GM18868 (cell line): Measurements from ENCODE around the gene TDRD12.
"Not testable (repeated sequence)": the region's sequence is repeated elsewhere in the genome, so short reads cannot be mapped to it uniquely, and the experiment has no call there.

Source experiments
- ATAC-seq: cut with Tn5 transposase; IDR thresholded peaks from one replicate; pipeline ENCODE4 v1.9.1; 2021; ENCODE audit warnings: mild to moderate bottlenecking, moderate library complexity; ENCODE audit not compliant: unreplicated experiment

TDRD12 gene

DNA sequence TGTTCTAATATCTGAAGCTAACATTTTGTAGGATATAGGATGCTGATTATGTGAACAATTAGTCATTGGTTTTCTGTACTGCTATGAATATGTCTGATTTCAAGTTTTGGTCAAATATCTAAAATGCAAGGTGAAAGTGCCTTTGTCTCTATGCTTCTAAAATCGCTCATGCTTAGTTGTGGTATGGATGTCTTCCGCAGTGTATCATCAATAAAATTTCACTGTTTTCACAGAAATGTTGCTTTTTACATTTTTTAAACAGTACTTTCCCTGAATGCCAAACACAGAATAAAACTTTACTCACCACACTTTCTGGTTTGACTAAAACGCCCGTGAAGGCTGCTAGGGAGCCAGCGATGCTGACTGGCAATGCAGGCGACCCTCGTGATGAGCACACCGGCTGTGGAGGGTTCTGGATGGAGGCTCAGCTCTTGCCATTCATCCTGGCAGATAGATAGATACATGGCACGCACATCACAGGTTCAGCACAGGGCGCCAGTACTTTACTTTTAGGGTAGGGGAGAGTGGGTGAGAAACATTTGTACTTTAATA lies 109.9 kb downstream of the TDRD12 start:
- no peak for ATAC-seq

DNA sequence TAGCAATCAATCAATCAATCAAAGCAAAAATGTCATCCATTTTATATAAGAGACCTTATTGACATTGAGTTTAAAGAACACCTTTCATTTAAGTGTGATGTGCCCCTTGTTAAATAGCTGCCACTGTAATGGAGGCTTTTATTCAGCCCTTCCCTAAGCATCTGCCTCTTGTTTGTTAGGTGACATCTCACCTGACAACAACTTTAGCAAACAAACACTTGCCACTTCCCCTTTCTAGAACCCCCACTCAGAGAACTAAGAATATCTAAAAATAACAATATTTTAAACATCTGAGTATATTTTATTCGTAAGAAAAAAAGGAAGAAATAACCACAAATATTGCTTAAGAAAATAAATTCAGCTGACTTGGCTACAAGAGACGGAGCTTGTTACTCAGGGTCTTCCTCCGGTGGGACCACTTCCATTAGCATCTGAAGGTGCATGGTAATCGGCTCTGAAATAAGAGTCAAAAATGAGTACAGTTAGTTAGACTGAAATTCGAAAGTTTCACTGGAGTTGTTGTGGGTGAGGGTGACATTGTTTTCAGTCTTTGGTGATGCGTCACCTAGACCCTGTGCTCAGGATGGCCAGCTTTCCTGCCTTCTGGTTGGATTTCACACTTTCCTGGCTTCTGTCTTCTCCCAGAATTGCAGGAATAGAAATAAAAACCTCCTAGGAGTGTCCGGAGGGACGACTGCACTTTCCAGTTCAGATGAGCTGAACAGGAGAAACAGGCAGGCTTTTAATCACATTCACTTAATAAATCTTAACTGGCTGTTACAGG lies 110.9 kb downstream of the TDRD12 start:
- ATAC-seq = no peak

DNA sequence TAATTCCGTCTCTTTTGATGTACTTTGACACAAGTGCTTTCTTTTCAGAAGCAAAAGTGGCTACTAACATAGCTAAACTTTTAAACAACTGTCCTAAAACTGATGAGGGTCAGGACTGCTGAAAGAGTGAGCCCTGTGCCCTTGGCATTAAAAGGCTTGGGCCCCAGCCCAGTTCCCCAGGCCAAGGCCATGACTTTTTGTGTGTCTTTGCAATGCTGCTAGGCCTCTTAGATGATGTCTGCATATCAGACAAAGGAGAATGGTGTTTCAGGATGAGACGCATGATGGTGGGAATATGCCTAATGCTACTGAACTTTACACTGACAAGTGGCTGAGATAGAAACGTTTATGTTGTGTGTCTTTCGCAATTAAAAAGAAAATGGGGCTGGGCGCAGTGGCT lies 112.0 kb downstream of the TDRD12 start:
- no peak for ATAC-seq

- not testable (repeated sequence) for ATAC-seq
Measured at GRCh38 chr19:32832094-32832493, 112.5 kb downstream of the TDRD12 start.

DNA sequence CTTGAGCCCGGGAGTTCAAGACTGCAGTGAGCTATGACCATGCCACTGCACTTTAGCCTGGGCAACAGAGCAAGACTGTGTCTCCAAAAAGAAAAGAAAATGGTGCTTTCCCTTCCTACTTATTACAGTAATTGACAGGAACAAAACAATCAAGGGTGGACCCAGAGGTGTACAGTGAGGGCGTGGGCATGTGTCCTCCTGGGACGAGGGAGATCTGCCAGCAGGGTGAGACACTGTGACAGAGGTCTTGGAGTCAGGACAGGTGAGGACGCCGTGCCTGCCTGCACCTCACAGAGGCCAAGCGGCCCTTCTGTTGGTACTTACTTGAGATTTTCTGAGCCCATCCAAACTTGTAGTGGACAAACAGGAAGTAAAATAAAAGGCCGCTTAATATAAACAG lies 113.3 kb downstream of the TDRD12 start:
- not testable (repeated sequence) for ATAC-seq

DNA sequence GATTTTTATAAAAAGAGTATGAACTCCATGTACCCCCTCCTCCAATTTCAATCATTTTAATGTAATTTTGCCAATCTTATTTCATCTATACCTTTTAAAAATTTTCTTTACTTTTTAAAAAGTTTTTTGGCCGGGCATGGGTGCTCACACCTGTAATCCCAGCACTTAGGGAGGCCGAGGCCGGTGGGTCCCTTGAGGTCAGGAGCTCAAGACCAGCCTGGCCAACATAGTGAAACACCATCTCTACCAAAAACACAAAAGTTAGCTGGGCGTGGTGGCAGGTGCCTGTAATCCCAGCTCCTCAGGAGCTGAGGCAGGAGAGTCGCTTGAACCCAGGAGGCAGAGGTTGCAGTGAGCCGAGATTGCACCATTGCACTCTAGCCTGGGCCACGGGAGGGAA lies 113.8 kb downstream of the TDRD12 start:
- not testable (repeated sequence) for ATAC-seq

DNA sequence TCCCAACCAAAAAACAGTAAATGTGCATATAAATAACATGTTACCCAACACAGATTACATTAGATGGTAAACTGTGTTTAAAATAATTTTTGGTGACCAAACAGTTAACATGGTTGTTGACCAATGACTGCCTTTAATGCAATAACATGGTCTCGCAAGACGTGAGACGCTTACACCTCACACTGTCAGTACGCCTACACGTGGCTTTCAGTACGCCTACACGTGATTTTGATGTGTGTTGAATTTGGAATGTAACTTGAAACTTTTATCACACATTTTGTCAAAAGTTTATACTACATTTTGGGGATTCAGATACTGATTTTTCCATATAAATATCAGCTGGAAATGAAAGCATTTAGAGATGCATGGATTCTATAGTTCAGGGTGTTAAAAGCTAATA lies 118.0 kb downstream of the TDRD12 start:
- no peak for ATAC-seq

DNA sequence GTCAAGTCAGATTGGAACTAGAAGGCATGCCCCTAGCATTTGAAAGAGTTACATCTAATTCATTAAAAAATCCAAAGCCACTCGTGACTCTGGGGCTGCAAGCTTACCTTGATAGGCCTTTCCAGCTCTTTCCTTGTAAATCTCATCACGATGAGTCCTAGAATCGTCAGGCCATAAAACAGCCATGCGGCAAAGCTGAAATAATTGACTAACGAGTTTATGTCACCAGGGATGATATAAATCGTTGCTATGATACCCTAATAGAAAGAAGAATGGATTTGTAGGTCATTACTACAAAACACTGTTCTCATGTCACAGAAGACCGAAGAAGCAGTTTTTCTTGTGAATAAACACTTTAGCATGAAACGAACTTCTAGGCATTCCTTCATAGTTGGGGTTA lies 122.5 kb downstream of the TDRD12 start:
- no peak for ATAC-seq

DNA sequence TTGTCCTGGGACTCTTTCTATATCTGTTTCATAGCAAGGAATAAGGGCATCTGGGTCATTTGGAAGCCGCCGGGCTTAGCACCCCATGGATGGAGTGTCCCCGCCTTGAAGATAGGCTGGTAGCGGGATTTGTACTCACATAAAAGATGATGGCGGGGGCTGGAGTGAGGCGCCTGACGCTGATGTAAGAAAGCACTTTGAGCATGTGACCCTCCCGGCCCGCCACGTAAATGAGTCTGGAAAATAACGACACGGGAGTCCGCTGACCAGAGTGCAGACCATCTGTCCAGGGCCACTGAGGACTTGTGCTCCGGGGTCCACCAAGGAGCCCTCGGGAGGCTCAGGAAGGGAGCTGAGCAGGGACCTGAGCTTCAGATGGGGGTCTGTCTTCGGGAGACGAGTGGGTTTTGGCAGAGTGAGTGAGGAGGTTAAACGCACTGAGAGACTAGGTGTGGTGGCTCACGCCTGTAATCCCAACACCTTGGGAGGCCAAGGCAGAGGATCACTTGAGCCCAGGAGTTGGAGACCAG lies 124.2 kb downstream of the TDRD12 start:
- no peak for ATAC-seq

DNA sequence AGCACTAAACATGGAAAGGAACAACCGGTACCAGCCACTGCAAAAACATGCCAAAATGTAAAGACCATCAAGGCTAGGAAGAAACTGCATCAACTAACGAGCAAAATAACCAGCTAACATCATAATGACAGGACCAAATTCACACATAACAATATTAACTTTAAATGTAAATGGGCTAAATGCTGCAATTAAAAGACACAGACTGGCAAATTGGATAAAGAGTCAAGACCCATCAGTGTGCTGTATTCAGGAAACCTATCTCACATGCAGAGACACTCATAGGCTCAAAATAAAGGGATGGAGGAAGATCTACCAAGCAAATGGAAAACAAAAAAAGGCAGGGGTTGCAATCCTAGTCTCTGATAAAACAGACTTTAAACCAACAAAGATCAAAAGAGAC lies 128.5 kb downstream of the TDRD12 start:
- ATAC-seq = not testable (repeated sequence)

GRCh38 chr19:32852216-32852615 lies 132.6 kb downstream of the TDRD12 start:
- ATAC-seq = no peak

GRCh38 chr19:32856818-32857217 lies 137.3 kb downstream of the TDRD12 start:
- not testable (repeated sequence) for ATAC-seq

- no peak for ATAC-seq
Measured at GRCh38 chr19:32857584-32857983, 138.0 kb downstream of the TDRD12 start.

- no peak for ATAC-seq
Measured at GRCh38 chr19:32858155-32858554, 138.6 kb downstream of the TDRD12 start.

DNA sequence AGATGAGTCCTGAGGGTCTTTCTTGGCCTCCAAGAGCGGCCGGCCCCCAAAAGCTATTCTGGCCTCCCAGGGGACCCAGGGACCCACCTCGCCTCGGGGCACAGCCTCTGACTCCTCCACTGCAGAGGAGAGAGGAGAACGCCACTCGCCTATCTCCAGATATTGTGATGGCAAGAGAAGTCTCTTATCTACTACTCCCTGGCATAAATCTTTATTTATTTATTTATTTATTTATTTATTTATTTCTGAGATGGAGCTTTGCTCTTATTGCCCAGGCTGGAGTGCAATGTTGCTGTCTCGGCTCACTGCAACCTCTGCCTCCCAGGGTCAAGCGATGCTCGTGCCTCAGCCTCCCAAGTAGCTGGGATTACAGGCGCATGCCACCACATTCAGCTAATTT lies 139.0 kb downstream of the TDRD12 start:
- no peak for ATAC-seq

DNA sequence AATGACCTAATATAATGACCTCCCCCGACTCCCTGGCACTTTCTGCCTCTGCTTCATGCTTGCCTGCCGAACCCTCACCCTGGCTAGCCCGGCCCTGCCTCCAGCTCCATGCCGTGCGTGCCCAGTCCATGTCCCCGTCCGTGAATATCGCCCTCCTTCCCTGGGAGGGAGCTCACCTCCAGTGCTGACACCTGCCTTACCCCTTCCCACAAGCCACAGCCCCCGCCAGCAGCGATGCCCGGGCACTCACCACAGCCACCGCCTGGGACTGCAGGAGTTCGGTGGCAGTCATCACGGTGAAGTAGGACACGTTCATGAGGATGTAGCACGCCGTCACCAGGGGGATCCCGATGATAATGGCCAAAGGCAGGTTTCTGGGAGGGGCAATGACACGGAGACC lies 140.0 kb downstream of the TDRD12 start:
- no peak for ATAC-seq

DNA sequence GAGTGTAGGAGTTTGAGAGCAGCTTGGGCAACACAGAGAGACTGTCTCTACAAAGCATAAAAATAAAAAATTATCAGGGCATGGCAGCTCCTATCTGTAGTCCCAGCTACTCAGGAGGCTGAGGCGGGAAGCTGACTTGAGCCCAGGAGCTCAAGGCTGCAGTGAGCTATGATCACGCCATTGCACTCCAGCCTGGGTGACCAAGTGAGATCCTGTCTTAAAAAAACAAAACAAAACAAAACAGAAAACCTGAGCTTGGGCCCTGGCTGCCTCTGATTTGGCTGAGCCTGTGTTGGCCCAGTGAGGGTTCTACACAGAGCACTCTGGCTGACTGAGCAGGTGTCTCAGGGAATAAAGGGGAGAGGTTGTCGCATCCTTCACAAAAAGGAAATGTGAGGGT lies 142.0 kb downstream of the TDRD12 start:
- no peak for ATAC-seq

- no peak for ATAC-seq
Measured at GRCh38 chr19:32862173-32862572, 142.6 kb downstream of the TDRD12 start.

DNA sequence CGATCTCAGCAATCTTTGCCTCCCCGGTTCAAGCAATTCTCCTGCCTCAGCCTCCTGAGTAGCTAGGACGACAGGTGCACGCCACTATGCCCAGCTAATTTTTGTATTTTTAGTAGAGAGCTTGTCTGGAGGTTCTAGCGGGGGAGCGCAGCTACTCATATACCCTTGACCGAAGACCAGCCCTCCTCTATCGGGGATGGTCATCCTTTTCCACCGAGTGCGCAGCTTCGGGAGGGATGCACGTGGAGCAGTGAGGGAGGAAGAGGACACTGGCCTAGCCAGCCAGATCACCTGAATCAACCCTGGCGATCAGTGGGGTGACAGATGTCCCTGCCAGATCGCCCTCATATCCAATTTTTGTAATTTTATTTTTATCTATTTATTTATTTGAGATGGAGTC lies 143.2 kb downstream of the TDRD12 start:
- no peak for ATAC-seq

DNA sequence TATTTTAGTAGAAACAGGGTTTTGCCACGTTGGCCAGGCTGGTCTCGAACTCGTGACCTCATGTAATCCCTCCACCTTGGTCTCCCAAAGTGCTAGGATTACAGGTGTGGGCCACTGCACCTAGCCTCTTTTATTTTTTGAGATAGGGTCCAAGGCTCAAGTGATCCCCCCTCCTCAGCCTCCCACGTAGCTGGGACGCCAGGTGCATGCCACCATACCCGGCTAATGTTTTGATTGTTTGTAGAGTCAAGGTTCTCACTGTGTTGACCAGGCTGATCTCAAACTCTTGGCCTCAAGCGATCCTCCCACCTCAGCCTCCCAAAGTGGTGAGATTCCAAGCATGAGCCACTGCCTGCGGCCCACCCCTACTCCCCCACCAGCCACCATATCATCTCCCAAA lies 143.7 kb downstream of the TDRD12 start:
- ATAC-seq = no peak

GRCh38 chr19:32863841-32864240 lies 144.3 kb downstream of the TDRD12 start:
- ATAC-seq = no peak

DNA sequence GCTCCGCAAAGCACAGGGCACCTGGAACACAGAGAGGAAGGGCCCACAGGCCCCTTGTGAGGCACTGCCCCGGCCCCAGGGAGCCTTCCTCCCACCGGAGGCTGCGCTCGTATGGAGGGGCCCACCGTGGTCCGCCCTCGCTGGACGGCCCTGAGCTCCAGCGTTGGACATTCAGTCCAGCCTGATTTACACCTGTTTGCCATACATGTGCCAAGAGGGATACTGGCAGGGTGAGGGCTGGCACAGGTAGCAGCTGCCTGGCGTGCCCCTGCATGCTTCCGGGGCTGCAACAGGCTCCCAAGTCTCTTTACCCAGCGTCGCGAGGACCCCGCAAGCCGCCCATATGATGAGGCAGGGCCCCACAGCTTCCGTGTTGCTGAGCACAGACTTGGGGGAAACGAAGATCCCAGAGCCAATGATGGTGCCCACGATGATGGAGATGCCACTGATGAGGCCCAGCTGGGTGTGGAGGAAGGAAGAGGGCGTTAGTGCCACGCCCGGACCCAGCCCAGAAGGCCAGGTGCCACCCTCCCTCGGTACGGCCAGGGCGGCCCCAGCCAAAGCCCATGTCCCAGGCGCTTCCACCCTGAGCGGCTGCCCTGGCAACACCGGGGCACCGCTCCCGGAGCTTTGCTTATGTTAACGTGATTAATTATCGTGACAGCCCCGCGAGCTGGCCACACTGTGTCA lies 144.9 kb downstream of the TDRD12 start:
- ATAC-seq = no peak
